ENCODE data around the gene SLFN5.

SLFN5 gene

GRCh38 chr17:35312346-35312745, 69.5 kb downstream of the SLFN5 start:
- FAIRE-seq (no peak), DNase-seq (ENCODE audit: insufficient read length) (no peak)
- no peak for TF ChIP-seq TAF1 (IDR thresholded peaks at IDR 0.05; ENCODE audit: borderline replicate concordance, low read depth, low read length)
- no peak for TF ChIP-seq POLR2A (IDR thresholded peaks at IDR 0.05; ENCODE audit: low read depth, low read length)
- TF ChIP-seq POLR2AphosphoS5 (IDR thresholded peaks at IDR 0.05; ENCODE audit: low read depth, low read length), result no peak

- DNase-seq (ENCODE audit: insufficient read length), result peak; percentile 37
- no peak for TF ChIP-seq POLR2A (IDR thresholded peaks at IDR 0.05; ENCODE audit: low read depth, low read length)
- TF ChIP-seq TAF1 (IDR thresholded peaks at IDR 0.05; ENCODE audit: borderline replicate concordance, low read depth, low read length), result no peak
- TF ChIP-seq POLR2AphosphoS5 (IDR thresholded peaks at IDR 0.05; ENCODE audit: low read depth, low read length), result no peak
- peak; percentile 97 for FAIRE-seq
Measured at GRCh38 chr17:35312790-35313711, 70.2 kb downstream of the SLFN5 start.

GRCh38 chr17:35313875-35314409, 71.1 kb downstream of the SLFN5 start:
- DNase-seq (ENCODE audit: insufficient read length), result peak; percentile 4
- FAIRE-seq, result no peak
- TF ChIP-seq POLR2AphosphoS5 (IDR thresholded peaks at IDR 0.05; ENCODE audit: low read depth, low read length), result no peak
- TF ChIP-seq POLR2A (IDR thresholded peaks at IDR 0.05; ENCODE audit: low read depth, low read length), result no peak
- no peak for TF ChIP-seq TAF1 (IDR thresholded peaks at IDR 0.05; ENCODE audit: borderline replicate concordance, low read depth, low read length)

- no peak for FAIRE-seq
- no peak for TF ChIP-seq TAF1 (IDR thresholded peaks at IDR 0.05; ENCODE audit: borderline replicate concordance, low read depth, low read length)
- TF ChIP-seq POLR2A (IDR thresholded peaks at IDR 0.05; ENCODE audit: low read depth, low read length), result no peak
- no peak for TF ChIP-seq POLR2AphosphoS5 (IDR thresholded peaks at IDR 0.05; ENCODE audit: low read depth, low read length)
Measured at GRCh38 chr17:35314415-35315216, 71.7 kb downstream of the SLFN5 start.

GRCh38 chr17:35315283-35315682, 72.4 kb downstream of the SLFN5 start:
- FAIRE-seq, result no peak
- DNase-seq (ENCODE audit: insufficient read length), result no peak
- TF ChIP-seq POLR2AphosphoS5 (IDR thresholded peaks at IDR 0.05; ENCODE audit: low read depth, low read length), result no peak
- no peak for TF ChIP-seq TAF1 (IDR thresholded peaks at IDR 0.05; ENCODE audit: borderline replicate concordance, low read depth, low read length)
- TF ChIP-seq POLR2A (IDR thresholded peaks at IDR 0.05; ENCODE audit: low read depth, low read length), result no peak

More at GRCh38 chr17:35314415-35315216, 71.7 kb downstream of the SLFN5 start:
- peak; percentile 2 for DNase-seq (ENCODE audit: insufficient read length)

- DNase-seq (ENCODE audit: insufficient read length), result no peak
- TF ChIP-seq POLR2A (IDR thresholded peaks at IDR 0.05; ENCODE audit: low read depth, low read length) (no peak), POLR2AphosphoS5 (IDR thresholded peaks at IDR 0.05; ENCODE audit: low read depth, low read length) (no peak), TAF1 (IDR thresholded peaks at IDR 0.05; ENCODE audit: borderline replicate concordance, low read depth, low read length) (no peak)
- FAIRE-seq, result no peak
Measured at GRCh38 chr17:35315971-35316370, 73.1 kb downstream of the SLFN5 start.

- no peak for FAIRE-seq
- TF ChIP-seq POLR2A (IDR thresholded peaks at IDR 0.05; ENCODE audit: low read depth, low read length) (no peak), POLR2AphosphoS5 (IDR thresholded peaks at IDR 0.05; ENCODE audit: low read depth, low read length) (no peak), TAF1 (IDR thresholded peaks at IDR 0.05; ENCODE audit: borderline replicate concordance, low read depth, low read length) (no peak)
- DNase-seq (ENCODE audit: insufficient read length), result no peak
Measured at GRCh38 chr17:35322749-35323148, 79.9 kb downstream of the SLFN5 start.

Data from GM12892 (cell line).